Activated naive CD4-positive, alpha-beta T cell treated with anti-CD3 and anti-CD28 coated beads for 36 hours (primary cell): ENCODE measurements around the gene AICDA. TPM values are rescaled to one million over a fixed set of nuclear protein-coding genes. Genes with fewer than 3 reads are reported as not detected.
"Not testable (repeated sequence)": the region's sequence is repeated elsewhere in the genome, so short reads cannot be mapped to it uniquely, and the experiment has no call there.

Experiments
- CTCF ChIA-PET: fragments of 350-600 bp; sonication (Branson Sonifier 250); formaldehyde crosslinking; loops from one replicate; lab custom pipeline; 2021; ENCODE audit warnings: antibody characterized with exemption; lab: Charles Lee
- DNase-seq: peaks from one replicate; pipeline ENCODE4 v3.0.0-alpha.2; 2020
- H3K27ac Mint-ChIP-seq: one replicate; pipeline ENCODE4 v1.8.0; 2021; ENCODE audit warnings: mild to moderate bottlenecking, mixed read lengths
- H3K27me3 Mint-ChIP-seq: one replicate; pipeline ENCODE4 v1.8.0; 2021; ENCODE audit warnings: low read depth, mixed read lengths
- H3K36me3 Mint-ChIP-seq: one replicate; pipeline ENCODE4 v1.8.0; 2021; ENCODE audit warnings: low read depth, mixed read lengths
- H3K4me1 Mint-ChIP-seq: one replicate; pipeline ENCODE4 v1.8.0; 2021; ENCODE audit warnings: low read depth, mixed read lengths
- H3K4me3 Mint-ChIP-seq: one replicate; pipeline ENCODE4 v1.8.0; 2021; ENCODE audit warnings: mild to moderate bottlenecking, moderate library complexity, mixed read lengths
- H3K9me3 Mint-ChIP-seq: one replicate; pipeline ENCODE4 v1.8.0; 2021; ENCODE audit warnings: mixed read lengths
- intact Hi-C: fragments of 100-400 bp; cut with micrococcal nuclease; formaldehyde crosslinking; loops from one replicate; pipeline ENCODE4 v1.15.1; 2023
- total RNA-seq, 2 experiments: library from RNA; stranded (reverse); gene quantifications; one replicate each; pipeline ENCODE4 v1.2.3, GENCODE V29; 2021

The AICDA gene
- total RNA-seq, 2 experiments from 2014 or later, result not detected

GRCh38 chr12:8605057-8605456, 7.6 kb downstream of the AICDA start:
- Mint-ChIP-seq H3K4me3 (no peak overlapping the region), H3K36me3 (no peaks in the 10 kb centered on the region), H3K27ac (no peak overlapping the region), H3K4me1 (peaks cover 10% of the 10 kb centered on the region), H3K9me3 (no peaks in the 10 kb centered on the region), H3K27me3 (peaks cover 8% of the 10 kb centered on the region)
- intact Hi-C loops, result no loop called here
- CTCF ChIA-PET, result no interaction called here
- no peak for DNase-seq

GRCh38 chr12:8603856-8604255, 8.8 kb downstream of the AICDA start:
- Mint-ChIP-seq H3K4me1 (peaks cover 2% of the 10 kb centered on the region), H3K36me3 (no peaks in the 10 kb centered on the region), H3K4me3 (no peak overlapping the region), H3K27me3 (peaks cover 8% of the 10 kb centered on the region), H3K27ac (no peak overlapping the region), H3K9me3 (no peaks in the 10 kb centered on the region)
- CTCF ChIA-PET, result no interaction called here
- intact Hi-C loops, result no loop called here
- DNase-seq, result no peak

GRCh38 chr12:8603286-8603685, 9.4 kb downstream of the AICDA start:
- Mint-ChIP-seq H3K4me1 (no peaks in the 10 kb centered on the region), H3K36me3 (no peaks in the 10 kb centered on the region), H3K9me3 (no peaks in the 10 kb centered on the region), H3K4me3 (no peak overlapping the region), H3K27me3 (peaks cover 8% of the 10 kb centered on the region), H3K27ac (no peak overlapping the region)
- intact Hi-C loops, result no loop called here
- no peak for DNase-seq
- CTCF ChIA-PET, result no interaction called here

GRCh38 chr12:8596561-8596960, 16.1 kb downstream of the AICDA start:
- Mint-ChIP-seq H3K4me3 (no peak overlapping the region), H3K27me3 (no peaks in the 10 kb centered on the region), H3K36me3 (no peaks in the 10 kb centered on the region), H3K9me3 (no peaks in the 10 kb centered on the region), H3K4me1 (no peaks in the 10 kb centered on the region), H3K27ac (no peak overlapping the region)
- CTCF ChIA-PET, result no interaction called here
- DNase-seq, result no peak
- intact Hi-C loops, result no loop called here

GRCh38 chr12:8594072-8594471, 18.6 kb downstream of the AICDA start:
- CTCF ChIA-PET, result no interaction called here
- Mint-ChIP-seq H3K27ac (no peak overlapping the region), H3K9me3 (no peaks in the 10 kb centered on the region), H3K4me1 (no peaks in the 10 kb centered on the region), H3K36me3 (no peaks in the 10 kb centered on the region), H3K4me3 (no peak overlapping the region), H3K27me3 (no peaks in the 10 kb centered on the region)
- intact Hi-C loops, result no loop called here
- no peak for DNase-seq

- no peak for DNase-seq
- CTCF ChIA-PET, result no interaction called here
- H3K27me3 Mint-ChIP-seq, result no peaks in the 10 kb centered on the region
- no peak overlapping the region for H3K4me3 Mint-ChIP-seq
- no peaks in the 10 kb centered on the region for H3K4me1 Mint-ChIP-seq
- H3K36me3 Mint-ChIP-seq, result no peaks in the 10 kb centered on the region
- intact Hi-C loops, result no loop called here
- no peak overlapping the region for H3K27ac Mint-ChIP-seq
- H3K9me3 Mint-ChIP-seq, result no peaks in the 10 kb centered on the region
These were observed 19.4 kb downstream of the AICDA start for GRCh38 chr12:8593246-8593645.

GRCh38 chr12:8590842-8591545, 21.7 kb downstream of the AICDA start:
- Mint-ChIP-seq H3K9me3 (no peaks in the 10 kb centered on the region), H3K27me3 (no peaks in the 10 kb centered on the region), H3K36me3 (no peaks in the 10 kb centered on the region), H3K4me3 (no peak overlapping the region), H3K4me1 (no peaks in the 10 kb centered on the region), H3K27ac (no peak overlapping the region)
- intact Hi-C loops, result no loop called here
- no peak for DNase-seq
- CTCF ChIA-PET, result interaction anchor here (0.8 to 3.2 kb wide), 3 partner anchors 18 to 47 kb away, joined by 3 to 12 read pairs (median 4); no protein-coding TSS in a partner anchor

- no peaks in the 10 kb centered on the region for H3K4me1 Mint-ChIP-seq
These were observed 23.0 kb downstream of the AICDA start for GRCh38 chr12:8589679-8590078.

GRCh38 chr12:8584478-8584877, 28.2 kb downstream of the AICDA start:
- intact Hi-C loops, H3K4me1 Mint-ChIP-seq, CTCF ChIA-PET, H3K27ac Mint-ChIP-seq, H3K9me3 Mint-ChIP-seq, H3K27me3 Mint-ChIP-seq, DNase-seq, H3K36me3 Mint-ChIP-seq, H3K4me3 Mint-ChIP-seq: not testable (repeated sequence)

More at GRCh38 chr12:8589679-8590078, 23.0 kb downstream of the AICDA start:
- CTCF ChIA-PET, result interaction anchor here (1.1 to 3.2 kb wide), 2 partner anchors 12 to 45 kb away, joined by 3 to 12 read pairs; no protein-coding TSS in a partner anchor
- no peak for DNase-seq
- H3K27me3 Mint-ChIP-seq, result no peaks in the 10 kb centered on the region
- intact Hi-C loops, result no loop called here
- no peaks in the 10 kb centered on the region for H3K36me3 Mint-ChIP-seq
- H3K4me3 Mint-ChIP-seq, result no peak overlapping the region
- H3K9me3 Mint-ChIP-seq, result no peaks in the 10 kb centered on the region
- H3K27ac Mint-ChIP-seq, result no peak overlapping the region

GRCh38 chr12:8584004-8584403, 28.7 kb downstream of the AICDA start:
- H3K27me3 Mint-ChIP-seq, result no peaks in the 10 kb centered on the region
- H3K27ac Mint-ChIP-seq, result no peak overlapping the region
- intact Hi-C loops, result no loop called here
- CTCF ChIA-PET, result interaction anchor here (0.6 kb wide), 1 partner anchor 314 kb away, joined by 3 read pairs; no protein-coding TSS in a partner anchor
- peaks cover 2% of the 10 kb centered on the region for H3K4me1 Mint-ChIP-seq
- no peaks in the 10 kb centered on the region for H3K9me3 Mint-ChIP-seq
- H3K36me3 Mint-ChIP-seq, result no peaks in the 10 kb centered on the region
- no peak overlapping the region for H3K4me3 Mint-ChIP-seq
- DNase-seq, result no peak

- Mint-ChIP-seq H3K27me3 (no peaks in the 10 kb centered on the region), H3K27ac (no peak overlapping the region), H3K4me3 (no peak overlapping the region), H3K4me1 (peaks cover 2% of the 10 kb centered on the region), H3K9me3 (no peaks in the 10 kb centered on the region), H3K36me3 (no peaks in the 10 kb centered on the region)
- CTCF ChIA-PET, result no interaction called here
- intact Hi-C loops, result no loop called here
- DNase-seq, result no peak
These were observed 31.4 kb downstream of the AICDA start for GRCh38 chr12:8581098-8581784.

GRCh38 chr12:8577879-8578278, 34.8 kb downstream of the AICDA start:
- H3K36me3 Mint-ChIP-seq, result no peaks in the 10 kb centered on the region
- CTCF ChIA-PET, result interaction anchor here (1.4 to 1.6 kb wide), 2 partner anchors 12 to 34 kb away, joined by 3 to 6 read pairs; no protein-coding TSS in a partner anchor

GRCh38 chr12:8572507-8572906, 40.2 kb downstream of the AICDA start:
- H3K4me3 Mint-ChIP-seq, result no peak overlapping the region
- H3K27ac Mint-ChIP-seq, result no peak overlapping the region
- no peaks in the 10 kb centered on the region for H3K9me3 Mint-ChIP-seq
- no peaks in the 10 kb centered on the region for H3K36me3 Mint-ChIP-seq
- peaks cover 2% of the 10 kb centered on the region for H3K27me3 Mint-ChIP-seq
- H3K4me1 Mint-ChIP-seq, result peaks cover 10% of the 10 kb centered on the region
- intact Hi-C loops, result no loop called here
- DNase-seq, result no peak
- CTCF ChIA-PET, result interaction anchor here (1.1 kb wide), 1 partner anchor 38 kb away, joined by 4 read pairs; no protein-coding TSS in a partner anchor

More at GRCh38 chr12:8577879-8578278, 34.8 kb downstream of the AICDA start:
- Mint-ChIP-seq H3K4me1 (peaks cover 2% of the 10 kb centered on the region), H3K9me3 (no peaks in the 10 kb centered on the region), H3K27me3 (peaks cover 2% of the 10 kb centered on the region), H3K27ac (no peak overlapping the region), H3K4me3 (no peak overlapping the region)
- intact Hi-C loops, result no loop called here
- no peak for DNase-seq
